ENCODE measurements around the gene E2F7. TPM values are rescaled to one million over a fixed set of nuclear protein-coding genes. Genes with fewer than 3 reads are reported as not detected.

Gene E2F7
- total and polyA plus RNA-seq, 2 donors (not counting 3 experiments of a cell fraction or from before 2014, with no cell fraction given) = 4.7 to 19.8 TPM

- H3K4me2 ChIP-seq (ENCODE audit: insufficient read depth, low read length) = no peak overlapping the region
- no peak overlapping the region for H3K9ac ChIP-seq (replicated peaks; ENCODE audit: extremely low read depth, insufficient read depth, low read length)
- no peaks in the 10 kb centered on the region for H3K9me3 ChIP-seq (replicated peaks; ENCODE audit: control insufficient read depth, insufficient read depth, low read length)
- no peak overlapping the region for H3K4me3 ChIP-seq (replicated peaks in 1 of 3; ENCODE audit: insufficient read depth in 1 of 3, low read depth in 1 of 3, low read length in 3 of 3)
- H2AFZ ChIP-seq (ENCODE audit: low read depth, low read length) = no peak overlapping the region
- no peaks in the 10 kb centered on the region for H3K27me3 ChIP-seq (ENCODE audit: control insufficient read depth in 2 of 2, insufficient read depth in 2 of 2, low read length in 2 of 2)
- dilution Hi-C loops (cut with MboI; ENCODE audit: extremely low pct_ligation_motif_present, low sequenced_read_pairs) = no loop called here
- intact Hi-C loops (cut with micrococcal nuclease) = no loop called here
- ChIA-PET POLR2A (no interaction called here), CTCF (interaction anchor here (1.5 to 3.4 kb wide), 3 partner anchors 9 to 15 kb away, joined by 3 to 54 read pairs (median 5); no protein-coding TSS in a partner anchor)
- TF ChIP-seq GATA2 (IDR thresholded peaks at IDR 0.05; ENCODE audit: insufficient read depth, insufficient read length, low read depth, low read length) (no peak), CTCF (IDR thresholded peaks at IDR 0.05; ENCODE audit: extremely low read depth in 1 of 2, insufficient read depth in 1 of 2, low read depth in 1 of 2, low read length in 2 of 2) (no peak), FOS (IDR thresholded peaks at IDR 0.05; ENCODE audit: borderline replicate concordance, insufficient read depth, low read length) (no peak), JUN (IDR thresholded peaks at IDR 0.05; ENCODE audit: borderline replicate concordance, insufficient read depth, insufficient read length, low read depth) (no peak), MYC (IDR thresholded peaks at IDR 0.05; ENCODE audit: low read depth, low read length) (no peak), POLR2AphosphoS5 (IDR thresholded peaks at IDR 0.05; ENCODE audit: insufficient read depth, low read depth, low read length) (no peak), EZH2 (IDR thresholded peaks at IDR 0.05; ENCODE audit: borderline replicate concordance, low read depth, low read length, severe bottlenecking) (no peak), MAX (IDR thresholded peaks at IDR 0.05; ENCODE audit: insufficient read depth, insufficient read length) (no peak), POLR2A (IDR thresholded peaks at IDR 0.05; ENCODE audit: low read depth, low read length) (no peak)
- no peaks in the 10 kb centered on the region for H3K9me1 ChIP-seq (replicated peaks; ENCODE audit: control insufficient read depth, extremely low read depth, insufficient read depth, low read length)
- H3K27ac ChIP-seq (ENCODE audit: insufficient read depth, low read depth, low read length) = no peak overlapping the region
- no peaks in the 10 kb centered on the region for H3K4me1 ChIP-seq (ENCODE audit: control insufficient read depth, extremely low read depth, insufficient read depth, low read length)
- no peaks in the 10 kb centered on the region for H3K79me2 ChIP-seq (ENCODE audit: control insufficient read depth, insufficient read depth, low read length)
- no peak for FAIRE-seq
- H4K20me1 ChIP-seq (replicated peaks; ENCODE audit: control insufficient read depth, extremely low read depth, insufficient read depth, low read length) = no peaks in the 10 kb centered on the region
- no TSS peak for BruUV-seq (replicated peaks)
- H3K36me3 ChIP-seq (ENCODE audit: control insufficient read depth in 2 of 2, extremely low read depth in 1 of 2, insufficient read depth in 2 of 2, low read length in 2 of 2) = peaks cover 2 to 4% of the 10 kb centered on the region in 2 experiments
- no peak for DNase-seq (ENCODE audit: low read depth, low spot score)
These were observed 45.4 kb downstream of the E2F7 start for GRCh38 chr12:77019920-77020319.
